ENCODE measurements around the gene ISYNA1. TPM values are rescaled to one million over a fixed set of nuclear protein-coding genes. Genes with fewer than 3 reads are reported as not detected.

The ISYNA1 gene
- total and polyA plus RNA-seq, 2 of the 13 experiments (the other 11 are each of a cell fraction or from before 2014, with no cell fraction given), result 29.6 to 48.5 TPM

DNA sequence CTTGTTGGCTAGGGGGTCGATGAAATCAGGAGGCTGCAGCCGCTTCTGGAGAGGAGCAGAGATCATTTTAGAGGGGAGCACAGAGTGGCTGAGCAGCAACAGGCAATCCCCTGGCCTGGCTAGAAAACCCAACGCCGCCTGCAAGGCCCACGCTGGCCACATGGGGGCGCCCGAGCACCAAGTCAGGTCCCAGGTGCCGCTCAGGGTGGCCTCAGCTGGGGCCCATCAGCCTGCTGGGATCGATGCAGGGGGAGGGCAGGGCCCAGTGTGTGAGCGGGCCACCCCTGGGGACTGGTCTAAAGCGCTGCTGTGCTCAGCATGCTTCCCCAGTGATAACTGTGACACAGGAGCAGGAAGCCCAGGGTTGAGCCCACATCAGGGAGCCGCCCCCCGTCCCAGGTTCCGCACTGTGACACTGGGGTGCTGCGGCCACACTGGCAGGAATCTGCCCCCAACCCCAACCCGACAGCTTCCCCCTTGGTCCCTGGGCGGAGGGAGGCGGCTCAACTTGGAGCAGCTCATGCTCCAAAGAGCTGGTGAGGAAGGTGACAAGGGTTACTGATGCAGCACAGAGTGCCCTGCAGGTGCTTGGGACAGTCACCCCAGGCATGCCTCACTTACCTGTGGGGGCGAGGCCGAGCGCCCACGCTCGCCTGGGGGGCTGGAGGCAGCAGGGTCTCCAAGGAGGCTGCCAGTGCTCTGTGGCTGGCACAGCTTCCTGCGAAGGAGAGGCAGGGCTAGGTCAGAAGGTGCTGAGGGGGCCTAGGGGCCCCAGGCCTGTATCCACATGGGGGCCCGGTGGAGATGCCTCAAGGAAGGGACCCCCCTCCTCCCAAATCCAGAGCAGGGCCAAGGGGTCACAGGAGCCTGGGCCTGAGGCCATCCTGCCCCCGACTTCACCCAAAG is 13.3 kb upstream of the ISYNA1 start (continued):
- TF ChIP-seq, protein P1, sequence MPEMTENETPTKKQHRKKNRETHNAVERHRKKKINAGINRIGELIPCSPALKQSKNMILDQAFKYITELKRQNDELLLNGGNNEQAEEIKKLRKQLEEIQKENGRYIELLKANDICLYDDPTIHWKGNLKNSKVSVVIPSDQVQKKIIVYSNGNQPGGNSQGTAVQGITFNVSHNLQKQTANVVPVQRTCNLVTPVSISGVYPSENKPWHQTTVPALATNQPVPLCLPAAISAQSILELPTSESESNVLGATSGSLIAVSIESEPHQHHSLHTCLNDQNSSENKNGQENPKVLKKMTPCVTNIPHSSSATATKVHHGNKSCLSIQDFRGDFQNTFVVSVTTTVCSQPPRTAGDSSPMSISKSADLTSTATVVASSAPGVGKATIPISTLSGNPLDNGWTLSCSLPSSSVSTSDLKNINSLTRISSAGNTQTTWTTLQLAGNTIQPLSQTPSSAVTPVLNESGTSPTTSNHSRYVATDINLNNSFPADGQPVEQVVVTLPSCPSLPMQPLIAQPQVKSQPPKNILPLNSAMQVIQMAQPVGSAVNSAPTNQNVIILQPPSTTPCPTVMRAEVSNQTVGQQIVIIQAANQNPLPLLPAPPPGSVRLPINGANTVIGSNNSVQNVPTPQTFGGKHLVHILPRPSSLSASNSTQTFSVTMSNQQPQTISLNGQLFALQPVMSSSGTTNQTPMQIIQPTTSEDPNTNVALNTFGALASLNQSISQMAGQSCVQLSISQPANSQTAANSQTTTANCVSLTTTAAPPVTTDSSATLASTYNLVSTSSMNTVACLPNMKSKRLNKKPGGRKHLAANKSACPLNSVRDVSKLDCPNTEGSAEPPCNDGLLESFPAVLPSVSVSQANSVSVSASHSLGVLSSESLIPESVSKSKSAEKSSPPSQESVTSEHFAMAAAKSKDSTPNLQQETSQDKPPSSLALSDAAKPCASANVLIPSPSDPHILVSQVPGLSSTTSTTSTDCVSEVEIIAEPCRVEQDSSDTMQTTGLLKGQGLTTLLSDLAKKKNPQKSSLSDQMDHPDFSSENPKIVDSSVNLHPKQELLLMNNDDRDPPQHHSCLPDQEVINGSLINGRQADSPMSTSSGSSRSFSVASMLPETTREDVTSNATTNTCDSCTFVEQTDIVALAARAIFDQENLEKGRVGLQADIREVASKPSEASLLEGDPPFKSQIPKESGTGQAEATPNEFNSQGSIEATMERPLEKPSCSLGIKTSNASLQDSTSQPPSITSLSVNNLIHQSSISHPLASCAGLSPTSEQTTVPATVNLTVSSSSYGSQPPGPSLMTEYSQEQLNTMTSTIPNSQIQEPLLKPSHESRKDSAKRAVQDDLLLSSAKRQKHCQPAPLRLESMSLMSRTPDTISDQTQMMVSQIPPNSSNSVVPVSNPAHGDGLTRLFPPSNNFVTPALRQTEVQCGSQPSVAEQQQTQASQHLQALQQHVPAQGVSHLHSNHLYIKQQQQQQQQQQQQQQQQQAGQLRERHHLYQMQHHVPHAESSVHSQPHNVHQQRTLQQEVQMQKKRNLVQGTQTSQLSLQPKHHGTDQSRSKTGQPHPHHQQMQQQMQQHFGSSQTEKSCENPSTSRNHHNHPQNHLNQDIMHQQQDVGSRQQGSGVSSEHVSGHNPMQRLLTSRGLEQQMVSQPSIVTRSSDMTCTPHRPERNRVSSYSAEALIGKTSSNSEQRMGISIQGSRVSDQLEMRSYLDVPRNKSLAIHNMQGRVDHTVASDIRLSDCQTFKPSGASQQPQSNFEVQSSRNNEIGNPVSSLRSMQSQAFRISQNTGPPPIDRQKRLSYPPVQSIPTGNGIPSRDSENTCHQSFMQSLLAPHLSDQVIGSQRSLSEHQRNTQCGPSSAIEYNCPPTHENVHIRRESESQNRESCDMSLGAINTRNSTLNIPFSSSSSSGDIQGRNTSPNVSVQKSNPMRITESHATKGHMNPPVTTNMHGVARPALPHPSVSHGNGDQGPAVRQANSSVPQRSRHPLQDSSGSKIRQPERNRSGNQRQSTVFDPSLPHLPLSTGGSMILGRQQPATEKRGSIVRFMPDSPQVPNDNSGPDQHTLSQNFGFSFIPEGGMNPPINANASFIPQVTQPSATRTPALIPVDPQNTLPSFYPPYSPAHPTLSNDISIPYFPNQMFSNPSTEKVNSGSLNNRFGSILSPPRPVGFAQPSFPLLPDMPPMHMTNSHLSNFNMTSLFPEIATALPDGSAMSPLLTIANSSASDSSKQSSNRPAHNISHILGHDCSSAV (CRISPR knock-in tag; IDR thresholded peaks at IDR 0.05; ENCODE audit: borderline replicate concordance), result no peak
- TF ChIP-seq, protein P2, sequence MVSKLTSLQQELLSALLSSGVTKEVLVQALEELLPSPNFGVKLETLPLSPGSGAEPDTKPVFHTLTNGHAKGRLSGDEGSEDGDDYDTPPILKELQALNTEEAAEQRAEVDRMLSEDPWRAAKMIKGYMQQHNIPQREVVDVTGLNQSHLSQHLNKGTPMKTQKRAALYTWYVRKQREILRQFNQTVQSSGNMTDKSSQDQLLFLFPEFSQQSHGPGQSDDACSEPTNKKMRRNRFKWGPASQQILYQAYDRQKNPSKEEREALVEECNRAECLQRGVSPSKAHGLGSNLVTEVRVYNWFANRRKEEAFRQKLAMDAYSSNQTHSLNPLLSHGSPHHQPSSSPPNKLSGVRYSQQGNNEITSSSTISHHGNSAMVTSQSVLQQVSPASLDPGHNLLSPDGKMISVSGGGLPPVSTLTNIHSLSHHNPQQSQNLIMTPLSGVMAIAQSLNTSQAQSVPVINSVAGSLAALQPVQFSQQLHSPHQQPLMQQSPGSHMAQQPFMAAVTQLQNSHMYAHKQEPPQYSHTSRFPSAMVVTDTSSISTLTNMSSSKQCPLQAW (CRISPR knock-in tag; IDR thresholded peaks at IDR 0.05), result peak; percentile 76
- TF ChIP-seq SRSF1 (optimal IDR thresholded peaks at IDR 0.05; ENCODE audit: low read depth, low read length), result no peak
- TF ChIP-seq FOSL1 (CRISPR knock-in tag; IDR thresholded peaks at IDR 0.05; ENCODE audit: borderline replicate concordance), result no peak
- TF ChIP-seq ZNF34 (CRISPR knock-in tag; IDR thresholded peaks at IDR 0.05; ENCODE audit: borderline replicate concordance), result peak; percentile 68; the same call in 1 of the 2 replicates
- no peak for TF ChIP-seq ZNF841 (CRISPR knock-in tag; IDR thresholded peaks at IDR 0.05; ENCODE audit: borderline replicate concordance)
- TF ChIP-seq, protein P3, sequence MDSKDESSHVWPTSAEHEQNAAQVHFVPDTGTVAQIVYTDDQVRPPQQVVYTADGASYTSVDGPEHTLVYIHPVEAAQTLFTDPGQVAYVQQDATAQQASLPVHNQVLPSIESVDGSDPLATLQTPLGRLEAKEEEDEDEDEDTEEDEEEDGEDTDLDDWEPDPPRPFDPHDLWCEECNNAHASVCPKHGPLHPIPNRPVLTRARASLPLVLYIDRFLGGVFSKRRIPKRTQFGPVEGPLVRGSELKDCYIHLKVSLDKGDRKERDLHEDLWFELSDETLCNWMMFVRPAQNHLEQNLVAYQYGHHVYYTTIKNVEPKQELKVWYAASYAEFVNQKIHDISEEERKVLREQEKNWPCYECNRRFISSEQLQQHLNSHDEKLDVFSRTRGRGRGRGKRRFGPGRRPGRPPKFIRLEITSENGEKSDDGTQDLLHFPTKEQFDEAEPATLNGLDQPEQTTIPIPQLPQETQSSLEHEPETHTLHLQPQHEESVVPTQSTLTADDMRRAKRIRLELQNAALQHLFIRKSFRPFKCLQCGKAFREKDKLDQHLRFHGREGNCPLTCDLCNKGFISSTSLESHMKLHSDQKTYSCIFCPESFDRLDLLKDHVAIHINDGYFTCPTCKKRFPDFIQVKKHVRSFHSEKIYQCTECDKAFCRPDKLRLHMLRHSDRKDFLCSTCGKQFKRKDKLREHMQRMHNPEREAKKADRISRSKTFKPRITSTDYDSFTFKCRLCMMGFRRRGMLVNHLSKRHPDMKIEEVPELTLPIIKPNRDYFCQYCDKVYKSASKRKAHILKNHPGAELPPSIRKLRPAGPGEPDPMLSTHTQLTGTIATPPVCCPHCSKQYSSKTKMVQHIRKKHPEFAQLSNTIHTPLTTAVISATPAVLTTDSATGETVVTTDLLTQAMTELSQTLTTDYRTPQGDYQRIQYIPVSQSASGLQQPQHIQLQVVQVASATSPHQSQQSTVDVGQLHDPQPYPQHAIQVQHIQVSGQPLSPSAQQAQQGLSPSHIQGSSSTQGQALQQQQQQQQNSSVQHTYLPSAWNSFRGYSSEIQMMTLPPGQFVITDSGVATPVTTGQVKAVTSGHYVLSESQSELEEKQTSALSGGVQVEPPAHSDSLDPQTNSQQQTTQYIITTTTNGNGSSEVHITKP (CRISPR knock-in tag; IDR thresholded peaks at IDR 0.05; ENCODE audit: low read depth), result no peak
- TF ChIP-seq ZNF33A (CRISPR knock-in tag; IDR thresholded peaks at IDR 0.05; ENCODE audit: borderline replicate concordance), result no peak
- TF ChIP-seq, protein P4, sequence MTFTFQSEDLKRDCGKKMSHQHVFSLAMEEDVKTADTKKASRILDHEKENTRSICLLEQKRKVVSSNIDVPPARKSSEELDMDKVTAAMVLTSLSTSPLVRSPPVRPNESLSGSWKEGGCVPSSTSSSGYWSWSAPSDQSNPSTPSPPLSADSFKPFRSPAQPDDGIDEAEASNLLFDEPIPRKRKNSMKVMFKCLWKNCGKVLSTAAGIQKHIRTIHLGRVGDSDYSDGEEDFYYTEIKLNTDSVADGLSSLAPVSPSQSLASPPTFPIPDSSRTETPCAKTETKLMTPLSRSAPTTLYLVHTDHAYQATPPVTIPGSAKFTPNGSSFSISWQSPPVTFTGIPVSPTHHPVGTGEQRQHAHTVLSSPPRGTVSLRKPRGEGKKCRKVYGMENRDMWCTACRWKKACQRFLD (CRISPR knock-in tag; IDR thresholded peaks at IDR 0.05; ENCODE audit: borderline replicate concordance), result no peak
- TF ChIP-seq CAMTA2 (CRISPR knock-in tag; IDR thresholded peaks at IDR 0.05; ENCODE audit: borderline replicate concordance), result no peak
- peak; percentile 37; the same call in 1 of the 2 replicates for TF ChIP-seq ZNF205 (CRISPR knock-in tag; IDR thresholded peaks at IDR 0.05)
- 0 out of 2 replicates have a peak, but pooled peaks have one; percentile 19 for TF ChIP-seq KAT8 (CRISPR knock-in tag; IDR thresholded peaks at IDR 0.05)
